ENCODE results near the gene MEOX1.

DNA sequence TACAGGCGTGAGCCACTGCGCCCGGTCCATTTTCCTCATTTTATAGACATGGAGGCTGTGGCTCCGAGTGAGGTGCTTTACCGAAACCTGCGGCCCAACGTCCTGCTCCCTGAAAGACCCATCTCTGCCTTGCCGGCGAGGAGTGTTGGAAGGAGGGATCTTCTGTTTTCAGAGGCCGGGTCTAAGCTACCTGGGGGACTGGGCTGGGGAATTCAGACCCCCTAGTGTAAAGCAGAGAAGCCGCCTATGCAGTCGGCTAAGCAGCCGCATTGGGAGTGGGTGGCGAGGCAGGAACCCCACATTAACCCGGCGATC lies 16.3 kb downstream of the MEOX1 start:
- TF ChIP-seq, protein P1, sequence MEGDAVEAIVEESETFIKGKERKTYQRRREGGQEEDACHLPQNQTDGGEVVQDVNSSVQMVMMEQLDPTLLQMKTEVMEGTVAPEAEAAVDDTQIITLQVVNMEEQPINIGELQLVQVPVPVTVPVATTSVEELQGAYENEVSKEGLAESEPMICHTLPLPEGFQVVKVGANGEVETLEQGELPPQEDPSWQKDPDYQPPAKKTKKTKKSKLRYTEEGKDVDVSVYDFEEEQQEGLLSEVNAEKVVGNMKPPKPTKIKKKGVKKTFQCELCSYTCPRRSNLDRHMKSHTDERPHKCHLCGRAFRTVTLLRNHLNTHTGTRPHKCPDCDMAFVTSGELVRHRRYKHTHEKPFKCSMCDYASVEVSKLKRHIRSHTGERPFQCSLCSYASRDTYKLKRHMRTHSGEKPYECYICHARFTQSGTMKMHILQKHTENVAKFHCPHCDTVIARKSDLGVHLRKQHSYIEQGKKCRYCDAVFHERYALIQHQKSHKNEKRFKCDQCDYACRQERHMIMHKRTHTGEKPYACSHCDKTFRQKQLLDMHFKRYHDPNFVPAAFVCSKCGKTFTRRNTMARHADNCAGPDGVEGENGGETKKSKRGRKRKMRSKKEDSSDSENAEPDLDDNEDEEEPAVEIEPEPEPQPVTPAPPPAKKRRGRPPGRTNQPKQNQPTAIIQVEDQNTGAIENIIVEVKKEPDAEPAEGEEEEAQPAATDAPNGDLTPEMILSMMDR (conservative IDR thresholded peaks at IDR 0.05 in 1 of 2, IDR thresholded peaks at IDR 0.05 in 1 of 2; ENCODE audit: low read depth in 1 of 2, low read length in 2 of 2): no peak
- no peak for TF ChIP-seq EZH2 (IDR thresholded peaks at IDR 0.05; ENCODE audit: low read length, missing control alignments)

Data from fibroblast of lung (primary cell).